LoVo (cell line): ENCODE data around the gene JAG2.

ENCODE experiments used
- DNase-seq: peaks from one replicate; pipeline ENCODE4 v3.0.0-alpha.2; 2016; ENCODE audit warnings: low spot score

JAG2 gene

DNA sequence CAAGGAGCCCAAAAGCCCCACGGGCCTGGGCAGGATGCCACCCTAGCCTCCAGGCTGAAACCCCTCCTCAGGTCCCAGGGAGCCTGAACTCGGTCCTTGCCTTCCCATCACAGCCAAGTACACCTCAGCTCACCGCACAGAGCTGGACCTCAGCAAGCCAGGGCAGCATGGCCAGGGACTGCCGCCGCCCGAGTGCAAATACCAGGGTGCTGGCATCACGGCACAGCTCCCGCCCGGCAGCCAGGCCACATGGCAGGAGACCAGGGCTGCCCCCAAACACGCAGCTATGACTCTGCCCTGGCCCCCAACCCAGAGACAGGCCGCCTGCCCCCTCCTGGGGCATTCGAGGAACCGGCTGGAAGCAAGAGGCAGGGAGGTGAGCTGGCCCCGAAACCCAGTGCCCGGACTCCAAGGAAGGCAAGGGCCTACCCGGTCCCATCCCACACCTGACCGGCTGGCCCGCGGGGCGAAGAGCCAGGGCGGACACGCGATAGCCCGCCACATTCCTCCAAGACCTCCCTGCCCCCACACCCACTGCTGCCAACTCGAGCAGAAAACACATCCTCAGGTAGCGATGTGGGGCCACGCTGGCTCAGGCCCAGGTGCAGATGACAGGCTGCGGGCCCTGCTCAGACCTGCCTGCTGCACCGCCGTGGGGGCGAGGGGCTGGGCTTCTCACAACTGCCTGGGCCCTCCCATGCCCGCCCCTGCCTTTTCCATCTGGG is 2.7 kb downstream of the JAG2 start:
- no peak for DNase-seq

DNA sequence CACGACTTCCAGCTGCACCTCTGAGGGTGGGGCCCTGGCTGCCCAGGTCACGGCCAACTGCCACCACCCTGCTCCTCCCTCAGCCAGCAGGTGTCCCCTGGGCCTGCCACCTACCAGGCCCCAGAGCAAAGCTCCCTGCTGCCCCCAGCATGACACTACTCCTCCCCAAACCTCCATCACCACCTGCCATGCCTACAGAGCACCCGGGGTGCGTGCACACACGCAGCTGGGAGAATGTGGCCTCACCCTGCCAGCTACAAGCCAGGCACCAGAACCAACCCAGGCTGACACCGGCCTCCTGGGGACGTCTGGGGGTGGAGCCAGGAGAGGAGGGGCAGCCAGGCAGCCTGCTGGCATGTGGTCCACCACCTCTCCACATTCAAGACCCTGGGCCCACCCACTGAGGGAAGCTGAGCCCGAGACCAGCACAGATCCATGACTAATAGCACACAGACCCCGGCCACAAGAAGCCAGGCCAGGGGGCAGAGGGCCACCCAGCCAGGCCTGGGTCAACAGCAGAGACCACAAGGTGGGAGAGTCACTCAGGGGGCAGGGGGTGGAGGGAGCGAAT is 3.4 kb downstream of the JAG2 start:
- no peak for DNase-seq

DNA sequence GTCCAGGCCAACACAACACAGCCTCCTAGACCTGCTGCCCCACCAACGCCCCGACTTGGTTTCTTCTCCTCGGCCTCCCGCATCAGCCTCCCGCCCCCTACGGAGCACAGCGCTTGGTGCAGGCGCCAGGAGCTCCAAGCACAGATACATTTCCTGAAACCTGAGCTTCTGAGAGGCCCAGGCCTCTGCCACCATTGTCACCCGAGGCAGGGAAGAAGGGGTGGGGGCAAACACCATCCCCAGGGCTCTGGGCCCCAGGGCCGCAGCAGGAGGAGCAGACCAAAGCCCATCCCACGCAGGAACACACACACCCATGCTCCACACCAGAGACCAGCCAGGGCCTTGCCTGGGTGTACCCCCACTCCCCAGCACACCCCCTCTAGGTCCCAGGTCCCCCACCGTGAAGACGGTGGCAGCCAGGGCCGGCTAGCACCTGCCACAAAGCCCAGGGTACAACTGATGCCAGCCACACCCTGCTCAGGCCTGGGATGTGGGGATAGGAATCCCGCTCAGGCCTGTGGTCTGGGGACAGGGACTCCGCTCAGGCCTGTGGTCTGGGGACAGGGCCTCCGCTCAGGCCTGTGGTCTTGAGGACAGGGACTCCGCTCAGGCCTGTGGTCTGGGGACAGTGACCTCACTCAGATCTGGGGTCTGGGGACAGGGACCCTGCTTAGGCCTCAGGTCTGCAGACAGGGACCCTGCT is 5.4 kb downstream of the JAG2 start:
- DNase-seq = no peak

DNA sequence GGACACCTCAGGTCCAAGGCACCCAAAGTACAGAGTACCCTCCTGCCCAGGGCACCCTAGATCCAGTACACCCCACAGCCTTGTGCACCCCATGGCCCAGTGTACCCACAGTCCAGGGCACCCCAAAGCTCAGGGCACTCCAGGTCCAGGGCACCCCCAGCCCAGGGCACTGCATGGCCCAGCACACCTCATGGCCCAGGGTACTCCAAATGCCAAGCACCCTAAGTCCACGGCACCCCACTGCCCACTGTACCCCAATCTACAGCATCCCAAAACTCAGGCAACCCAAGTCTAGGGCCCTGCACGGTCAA is 6.0 kb downstream of the JAG2 start:
- DNase-seq = no peak

DNA sequence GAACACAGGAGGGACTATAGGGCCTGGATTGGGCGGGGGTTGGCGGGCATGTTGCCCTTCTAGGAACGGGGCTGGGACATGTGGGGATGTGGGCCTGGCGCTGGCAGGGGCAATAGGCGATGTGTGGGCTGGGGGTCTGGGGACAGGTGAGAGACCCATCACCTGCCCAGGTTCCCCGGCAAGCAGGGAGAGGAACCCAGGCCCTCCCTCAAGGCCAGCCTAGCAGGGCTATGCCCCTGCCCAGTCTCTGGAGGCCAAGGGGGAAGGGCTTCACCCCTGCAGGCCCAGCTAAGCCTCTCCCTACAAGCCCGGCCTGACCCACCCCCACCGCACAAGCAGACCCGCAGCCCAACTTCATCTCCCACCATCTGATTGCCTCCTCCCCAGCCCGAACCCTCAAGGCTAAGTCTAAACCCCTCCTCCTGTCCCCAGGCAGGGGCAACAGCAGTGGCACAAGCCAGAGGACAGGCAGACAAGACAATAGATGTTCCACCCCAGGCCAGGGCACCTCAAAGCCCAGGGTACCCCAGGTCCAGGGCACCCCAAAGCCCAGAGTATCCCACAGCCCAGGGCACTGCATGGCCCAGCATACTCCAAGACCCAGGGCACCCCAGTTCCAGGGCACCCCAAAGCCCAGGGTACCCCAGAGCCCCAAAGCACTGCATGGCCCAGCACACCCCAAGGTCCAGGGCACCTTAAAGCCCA is 6.5 kb downstream of the JAG2 start:
- no peak for DNase-seq

DNA sequence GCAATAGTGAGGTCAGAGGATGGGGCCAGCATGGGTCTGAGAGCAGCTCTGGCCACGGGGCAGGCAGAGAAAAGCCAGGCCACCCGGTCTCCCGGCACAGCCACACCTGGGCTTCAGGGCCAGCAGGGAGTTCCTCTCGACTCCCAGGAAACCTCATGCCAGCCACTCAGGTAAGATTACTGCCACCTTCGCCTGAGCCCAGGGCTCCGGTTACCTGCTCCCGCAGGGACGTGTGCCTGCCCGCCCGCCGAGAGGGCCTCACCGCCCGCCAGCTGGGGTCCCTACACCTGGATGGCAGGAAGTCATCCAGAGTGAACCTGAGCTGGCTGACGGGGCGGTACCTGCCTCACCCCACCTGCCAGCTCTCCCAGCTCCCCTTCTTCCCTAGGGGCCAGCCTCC is 7.3 kb downstream of the JAG2 start:
- no peak for DNase-seq

DNA sequence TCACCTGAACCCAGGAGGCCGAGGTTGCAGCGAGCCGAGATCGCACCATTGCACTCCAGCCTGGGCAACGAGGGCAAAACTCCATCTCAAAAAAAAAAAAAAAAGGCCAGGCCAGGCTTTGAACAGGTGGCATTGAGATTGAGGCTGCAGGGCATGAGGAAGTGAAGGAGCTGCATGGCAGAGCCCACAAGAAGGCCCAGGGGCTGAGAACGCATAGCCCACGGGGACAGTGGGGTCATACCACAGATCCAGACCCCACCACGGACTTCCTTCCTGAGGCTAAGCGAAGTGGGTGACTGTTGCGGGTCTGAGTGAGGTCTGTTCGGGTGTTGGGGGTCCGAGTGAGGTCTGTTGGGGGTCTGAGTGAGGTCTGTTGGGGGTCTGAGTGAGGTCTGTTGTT is 7.8 kb downstream of the JAG2 start:
- no peak for DNase-seq

DNA sequence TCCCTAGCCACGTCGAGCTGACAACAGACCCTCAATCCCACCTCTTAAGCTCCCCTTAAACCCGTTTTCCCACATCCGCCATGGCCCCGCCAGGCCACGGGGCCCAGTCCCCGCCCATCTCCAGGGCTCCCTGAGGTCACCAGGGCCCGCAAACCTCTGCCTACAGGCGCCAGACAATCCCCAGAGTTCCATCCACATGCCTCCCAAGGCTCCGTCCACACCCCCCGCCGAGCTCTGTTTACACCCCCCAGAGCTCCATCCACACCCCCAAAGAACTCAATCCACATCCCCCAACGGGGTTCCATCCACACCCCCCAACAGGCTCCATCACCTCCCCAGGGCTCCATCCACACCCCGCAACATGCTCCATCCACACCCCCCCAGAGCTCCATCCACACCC is 9.2 kb downstream of the JAG2 start:
- DNase-seq = no peak

DNA sequence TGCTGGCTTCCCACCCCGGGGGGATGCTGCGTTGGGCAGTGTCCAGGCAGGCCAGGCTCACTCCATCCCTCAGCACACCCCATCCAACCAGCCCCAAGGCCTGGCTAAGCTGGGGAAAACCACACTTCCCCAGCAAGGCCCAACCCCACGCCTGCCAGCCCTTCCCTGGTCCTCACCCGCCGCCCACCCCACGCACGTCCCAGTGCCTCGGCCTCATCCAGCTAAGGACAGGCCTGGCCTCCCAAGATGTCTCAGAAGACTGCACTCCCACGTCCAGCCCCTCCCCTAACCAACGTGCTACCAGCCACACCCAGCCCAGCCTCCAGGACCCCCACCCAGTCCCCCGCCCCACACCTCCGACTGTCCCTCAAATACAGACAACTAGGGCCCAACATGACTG is 9.8 kb downstream of the JAG2 start:
- DNase-seq = no peak

DNA sequence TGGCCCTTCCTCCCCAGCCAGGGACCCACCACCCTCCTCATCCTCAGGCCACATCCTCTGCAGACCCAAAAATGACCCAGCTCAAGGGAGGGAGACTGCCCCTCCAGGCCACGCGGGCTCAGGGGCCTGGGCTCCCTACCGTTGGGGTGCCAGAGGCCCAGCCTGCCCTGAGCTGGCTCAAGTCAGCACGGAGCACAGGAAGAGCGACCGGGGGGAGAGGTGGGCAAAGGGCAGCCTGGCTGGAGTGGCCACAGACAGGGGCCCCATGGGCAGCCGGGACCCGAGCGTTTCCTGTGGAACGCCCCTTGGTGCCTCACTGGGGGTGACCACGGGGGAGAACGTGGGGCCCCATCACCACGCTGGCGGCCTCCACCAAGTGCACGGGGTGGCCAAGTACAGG is 10.7 kb downstream of the JAG2 start:
- DNase-seq = no peak

DNA sequence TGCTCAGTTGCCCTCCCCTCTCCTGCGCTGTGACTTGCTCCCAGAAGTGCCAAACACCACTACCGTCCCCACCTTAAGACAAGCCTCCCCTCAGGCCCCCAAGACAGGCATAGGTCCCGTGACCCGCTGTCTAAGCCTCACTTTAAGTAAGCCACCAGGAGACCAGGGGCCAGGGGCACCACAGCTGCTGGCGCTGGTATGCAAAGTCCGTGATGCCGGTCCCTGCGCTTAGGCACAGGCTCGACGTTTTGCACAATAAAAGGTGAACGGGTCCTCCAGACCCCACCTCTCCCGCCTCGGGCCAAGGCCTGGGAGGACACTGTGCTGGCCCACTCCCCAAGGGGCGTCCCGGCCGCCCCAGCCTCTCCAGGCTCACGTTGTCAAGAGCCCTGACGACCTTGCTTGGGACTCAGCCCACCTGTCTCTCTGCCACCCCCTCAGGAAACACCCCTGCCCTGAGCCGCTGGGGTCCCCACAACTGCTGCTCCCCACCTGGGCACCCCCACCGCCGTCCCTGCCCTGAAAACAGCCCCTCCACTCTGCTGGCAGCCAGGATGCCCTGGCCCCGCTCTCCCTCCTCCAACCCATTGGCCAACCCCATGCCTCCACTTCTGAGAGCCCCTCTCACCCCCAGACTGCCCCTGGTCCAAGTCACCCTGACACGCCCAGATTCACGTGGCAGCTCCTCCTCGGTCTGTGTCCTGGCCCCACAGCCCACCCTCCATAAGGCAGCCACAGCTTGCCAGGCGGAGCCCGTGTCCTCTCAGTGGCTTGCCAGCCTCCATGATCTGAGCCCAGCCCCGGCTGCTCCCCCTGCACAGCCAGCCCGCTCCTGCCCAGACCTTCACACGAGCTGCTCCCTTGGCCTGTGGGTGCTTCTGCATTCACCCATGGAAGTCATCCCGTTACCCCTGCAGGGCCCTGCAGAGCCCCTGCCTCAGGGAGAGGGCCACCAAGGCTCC is 11.9 kb downstream of the JAG2 start:
- DNase-seq = no peak

DNA sequence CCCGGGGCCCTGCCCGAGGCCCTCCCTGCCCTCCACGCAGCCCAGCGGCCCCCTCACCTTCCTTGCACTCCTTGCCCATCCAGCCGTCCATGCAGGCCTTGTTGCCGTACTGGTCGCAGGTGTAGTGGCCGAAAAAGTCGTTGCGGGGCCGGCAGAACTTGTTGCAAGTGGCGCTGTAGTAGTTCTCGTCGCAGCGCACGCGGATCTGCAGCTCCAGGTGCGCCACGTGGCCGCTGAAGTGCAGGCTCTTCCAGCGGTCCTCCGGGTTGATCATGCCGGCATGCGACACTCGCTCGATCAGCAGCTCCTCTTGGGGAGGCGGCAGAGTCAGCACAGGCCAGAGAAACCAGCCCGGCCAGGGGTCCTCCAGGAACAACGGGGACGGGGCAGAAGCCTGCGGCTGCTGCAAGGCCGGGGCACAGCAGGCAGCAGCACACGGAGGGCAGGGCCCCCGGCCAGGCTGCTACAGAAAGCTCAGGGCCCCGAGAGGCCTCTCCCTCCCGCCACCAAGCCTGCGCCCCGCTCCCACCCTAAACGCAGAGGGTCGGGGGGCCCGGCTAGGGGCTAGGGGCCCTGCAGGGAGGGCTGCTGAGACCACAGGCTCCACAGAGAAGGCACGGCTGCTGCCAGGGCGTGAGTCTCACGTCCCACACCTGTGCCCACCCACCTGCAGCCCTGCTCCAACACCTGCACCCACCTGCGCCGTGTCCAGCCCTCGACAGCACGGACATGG is 12.7 kb downstream of the JAG2 start:
- no peak for DNase-seq

DNA sequence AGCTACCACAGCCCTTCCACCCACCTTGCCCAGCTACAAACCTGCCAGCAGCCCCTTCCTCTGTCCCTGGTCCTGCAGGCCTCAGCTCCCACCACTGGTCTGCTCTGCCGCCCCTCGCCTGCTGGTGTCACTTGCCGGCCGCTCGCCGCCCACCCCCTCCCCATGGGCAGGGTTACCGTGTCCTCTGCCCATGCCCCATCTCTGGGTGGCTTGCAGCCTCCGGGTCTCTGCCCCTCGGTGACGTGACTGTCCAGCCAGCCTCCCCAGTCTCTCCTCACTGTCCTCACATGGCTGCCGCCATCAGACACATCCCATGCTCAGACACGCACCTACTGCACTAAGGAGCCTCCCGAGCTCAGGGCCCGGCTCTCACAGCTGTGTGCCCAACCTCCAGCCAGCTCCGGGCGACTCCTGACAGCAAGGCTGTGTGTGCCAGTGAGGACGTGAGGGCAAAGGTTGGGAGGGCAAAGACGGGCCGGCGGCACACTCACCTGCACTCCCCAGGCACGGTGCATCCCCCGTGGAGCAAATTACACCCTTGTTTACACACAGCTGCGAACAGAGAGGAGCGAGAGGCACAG is 13.4 kb downstream of the JAG2 start:
- DNase-seq = no peak

DNA sequence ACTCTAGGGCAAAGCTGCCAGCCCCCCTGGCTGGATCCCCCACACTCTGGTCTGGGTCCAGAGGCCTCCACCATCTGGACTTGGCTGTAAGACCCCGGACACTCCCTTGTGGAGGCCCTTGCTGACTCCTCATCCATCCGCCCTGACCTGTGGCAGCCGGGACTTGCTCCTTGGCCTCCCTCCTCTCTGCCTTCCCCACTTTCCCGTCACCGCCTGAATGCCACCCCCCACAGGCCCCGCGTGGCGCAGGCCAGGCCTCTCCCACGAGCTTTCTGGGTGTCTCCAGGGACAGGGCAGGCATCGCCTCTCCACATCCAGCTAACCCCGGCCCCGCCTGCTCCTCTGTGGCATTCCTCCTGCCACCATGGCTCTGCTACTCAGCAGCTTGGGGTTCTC is 14.1 kb downstream of the JAG2 start:
- DNase-seq = no peak

DNA sequence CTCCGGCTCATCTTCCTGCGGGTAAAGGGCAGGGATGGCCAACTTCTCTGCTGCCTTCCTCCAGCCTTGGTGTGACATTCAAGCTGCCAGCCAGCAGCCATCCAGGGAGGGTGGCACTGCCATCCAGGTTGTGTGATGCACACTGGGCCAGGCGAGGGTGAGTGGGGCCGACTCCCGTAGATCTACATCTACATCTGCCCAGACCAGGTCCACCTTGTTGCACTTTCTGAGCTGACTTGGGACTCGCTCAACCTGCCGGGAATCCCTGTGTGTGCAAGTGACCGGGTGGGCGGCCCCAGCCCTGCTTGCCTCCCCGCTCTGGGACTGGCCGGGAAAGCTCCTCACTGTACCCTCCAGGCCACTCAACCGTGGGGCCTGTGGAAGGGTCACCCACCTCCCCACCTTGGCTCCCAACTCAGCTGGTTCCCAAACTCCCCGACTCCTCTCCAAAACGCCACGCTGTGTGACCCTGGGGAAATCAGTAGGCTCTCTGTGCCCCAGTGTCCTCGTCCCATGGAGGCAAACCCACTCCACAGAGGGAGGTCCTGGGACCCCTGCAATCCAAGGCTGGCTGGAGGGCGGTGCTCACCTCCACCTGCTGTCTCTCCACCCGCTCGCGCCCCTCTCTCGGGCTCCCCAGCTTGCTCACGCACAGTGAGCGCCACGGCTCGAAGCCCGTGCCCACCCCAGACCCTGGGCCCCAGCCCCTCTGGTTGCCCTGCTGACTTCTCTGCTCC is 14.7 kb downstream of the JAG2 start:
- DNase-seq = no peak

DNA sequence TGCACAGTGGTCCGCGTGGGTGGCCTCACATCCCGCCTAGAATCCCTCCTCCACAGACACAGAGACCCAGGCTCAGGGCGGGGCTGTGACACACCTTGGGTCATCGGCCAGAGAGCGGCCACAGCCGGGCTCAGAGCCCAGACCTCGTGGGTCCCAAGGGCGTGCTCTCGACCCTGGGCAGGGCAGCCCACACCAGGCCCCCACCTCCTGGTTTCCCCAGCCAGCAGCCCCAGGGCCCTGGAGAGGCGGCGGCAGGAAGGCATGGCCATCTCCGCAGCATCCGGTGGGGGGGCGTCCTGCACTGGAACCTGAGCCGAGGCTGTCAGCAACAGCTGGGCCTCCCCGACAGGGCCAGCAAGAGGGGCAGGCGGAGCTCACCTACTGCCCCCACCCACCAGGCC is 15.2 kb downstream of the JAG2 start:
- DNase-seq = no peak

DNA sequence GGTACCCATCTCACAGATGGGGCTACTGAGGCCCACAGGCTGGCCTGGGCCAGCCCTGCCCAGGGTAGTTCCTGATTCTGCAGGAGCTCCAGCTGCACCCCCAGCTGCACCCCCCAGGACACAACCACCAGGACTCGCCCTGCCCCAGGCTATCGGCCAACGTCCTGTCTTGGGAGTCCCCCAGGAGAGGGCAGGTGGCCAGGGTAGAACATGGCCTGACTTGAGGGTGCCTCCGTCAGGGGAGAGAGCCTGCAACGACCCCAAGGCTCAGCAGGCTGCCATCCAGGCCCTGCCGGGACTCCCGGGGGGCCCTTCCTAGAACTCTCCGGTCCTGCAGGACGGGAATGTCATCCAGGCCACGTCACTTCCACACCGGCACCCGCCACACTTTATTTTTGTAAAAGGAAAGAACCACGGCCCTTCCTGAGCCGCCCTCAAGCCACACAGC is 15.8 kb downstream of the JAG2 start:
- no peak for DNase-seq

DNA sequence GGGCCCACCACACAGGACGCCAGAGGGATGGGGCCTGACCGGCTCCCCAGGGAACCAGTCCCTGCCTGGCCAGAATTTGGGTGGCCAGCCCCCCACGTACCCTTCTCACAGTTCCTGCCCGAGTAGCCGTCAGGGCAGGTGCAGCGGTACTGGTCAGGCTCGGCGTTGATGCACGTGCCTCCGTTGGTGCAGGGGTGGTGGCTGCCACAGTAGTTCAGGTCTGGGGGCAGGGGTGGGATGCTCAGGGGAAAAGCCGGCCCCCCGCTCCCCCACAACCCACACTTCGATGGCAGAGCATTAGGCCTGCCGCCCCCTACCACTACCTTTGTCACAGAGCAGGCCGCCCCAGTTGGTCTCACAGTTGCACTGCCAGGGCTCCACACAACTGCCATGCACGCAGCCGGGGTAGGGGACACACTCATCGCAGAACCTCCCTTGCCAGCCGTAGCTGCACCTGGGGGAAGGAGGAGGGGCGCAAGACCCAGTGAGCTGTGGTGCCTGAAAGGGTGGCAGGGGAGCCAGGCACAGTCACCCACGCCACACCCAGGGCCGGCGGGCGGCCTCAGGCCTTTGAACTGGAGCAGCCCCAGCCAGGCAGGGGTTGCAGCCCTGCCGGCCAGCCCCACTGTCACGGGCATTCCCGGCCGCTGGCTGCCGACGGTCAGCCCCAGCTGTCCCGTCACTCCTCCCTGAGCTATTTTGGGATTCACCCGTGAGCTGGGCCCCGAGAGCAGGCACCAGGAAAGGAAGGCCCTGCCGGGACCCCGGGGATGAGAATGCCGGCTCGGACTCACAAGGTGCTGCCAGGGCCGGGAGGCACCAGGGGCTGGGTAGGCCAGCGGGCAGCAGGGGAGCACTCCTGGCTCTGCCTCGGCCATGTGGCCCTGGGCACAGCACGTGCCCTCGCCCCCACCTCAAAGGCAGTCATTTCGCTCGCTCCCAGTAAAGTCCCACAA is 16.5 kb downstream of the JAG2 start:
- DNase-seq = no peak
